CD4-positive, alpha-beta T cell treated with Interferon alpha-2 for 1 hour (primary cell): ENCODE data around the gene MBTPS2.
"Not testable (repeated sequence)": the region's sequence is repeated elsewhere in the genome, so short reads cannot be mapped to it uniquely, and the experiment has no call there.

Experiments used
- DNase-seq, 2 donors: peaks; one replicate each; pipeline ENCODE4 v3.0.0-alpha.2; 2020 to 2022

Gene MBTPS2

GRCh38 chrX:21839334-21840192 is at the start of gene MBTPS2:
MBTPS2 (plus strand) TSS chrX:21839617; CDS start chrX:21839735, 118 bp downstream.
- DNase-seq = peak; percentile 80 to 84

- no peak for DNase-seq
Observed at GRCh38 chrX:21798677-21799219, 40.7 kb upstream of the MBTPS2 start.

GRCh38 chrX:21799767-21800166 is 39.6 kb upstream of the MBTPS2 start:
- DNase-seq = no peak

- DNase-seq = no peak
Observed at GRCh38 chrX:21800344-21800770, 39.1 kb upstream of the MBTPS2 start.

GRCh38 chrX:21802054-21802670 is 37.3 kb upstream of the MBTPS2 start:
- no peak for DNase-seq

- DNase-seq = no peak
Observed at GRCh38 chrX:21802839-21803238, 36.6 kb upstream of the MBTPS2 start.

- DNase-seq = no peak
Observed at GRCh38 chrX:21806691-21807090, 32.7 kb upstream of the MBTPS2 start.

- no peak for DNase-seq
Observed at GRCh38 chrX:21811832-21812231, 27.6 kb upstream of the MBTPS2 start.

GRCh38 chrX:21812628-21813027 is 26.8 kb upstream of the MBTPS2 start:
- DNase-seq = no peak

GRCh38 chrX:21813612-21814368 is 25.6 kb upstream of the MBTPS2 start:
- no peak for DNase-seq

- no peak for DNase-seq
Observed at GRCh38 chrX:21816136-21816535, 23.3 kb upstream of the MBTPS2 start.

GRCh38 chrX:21820170-21820569 is 19.2 kb upstream of the MBTPS2 start:
- not testable (repeated sequence) for DNase-seq

GRCh38 chrX:21821875-21822274 is 17.5 kb upstream of the MBTPS2 start:
- no peak for DNase-seq

- DNase-seq = no peak
Observed at GRCh38 chrX:21831496-21831895, 7.9 kb upstream of the MBTPS2 start.

GRCh38 chrX:21837056-21837455 is 2.4 kb upstream of the MBTPS2 start:
- DNase-seq = no peak

- DNase-seq = no peak
Observed at GRCh38 chrX:21838937-21839333, 482 bp upstream of the MBTPS2 start.

- DNase-seq = peak in 1 of 2 donors; percentile 7
Observed at GRCh38 chrX:21840193-21840545, 752 bp downstream of the MBTPS2 start.

- no peak for DNase-seq
Observed at GRCh38 chrX:21843179-21843578, 3.8 kb downstream of the MBTPS2 start.

GRCh38 chrX:21845096-21845495 is 5.7 kb downstream of the MBTPS2 start:
- DNase-seq = no peak

GRCh38 chrX:21847342-21847741 is 7.9 kb downstream of the MBTPS2 start:
- DNase-seq = no peak

GRCh38 chrX:21853578-21853977 is 14.2 kb downstream of the MBTPS2 start:
- no peak for DNase-seq

GRCh38 chrX:21855937-21856415 is 16.6 kb downstream of the MBTPS2 start, which contains the start of gene YY2:
YY2 (plus strand) TSS chrX:21855987; CDS start chrX:21856485, 498 bp downstream.
- no peak for DNase-seq

GRCh38 chrX:21856504-21856903 is 17.1 kb downstream of the MBTPS2 start:
- no peak for DNase-seq
